A673 (cell line): Measurements from ENCODE around the gene WWTR1.

Source experiments
- EZH2 ChIP-seq: fragments of 200-600 bp; sonication (generic); IDR thresholded peaks from 2 replicates; pipeline ENCODE4 v1.6.1; 2017; ENCODE audit warnings: borderline replicate concordance, low read depth, mild to moderate bottlenecking, mixed read lengths, antibody characterized with exemption, low read length; ENCODE audit not compliant: poor library complexity, severe bottlenecking
- TF ChIP-seq, protein P1 (sequence below): fragments of 300-800, 200-600 bp; sonication (generic); conservative IDR thresholded peaks from 2 replicates; pipeline ENCODE4 v1.5.1; 2017; ENCODE audit warnings: low read depth, mild to moderate bottlenecking, antibody characterized with exemption, low read length, moderate library complexity, mixed read lengths

DNA sequence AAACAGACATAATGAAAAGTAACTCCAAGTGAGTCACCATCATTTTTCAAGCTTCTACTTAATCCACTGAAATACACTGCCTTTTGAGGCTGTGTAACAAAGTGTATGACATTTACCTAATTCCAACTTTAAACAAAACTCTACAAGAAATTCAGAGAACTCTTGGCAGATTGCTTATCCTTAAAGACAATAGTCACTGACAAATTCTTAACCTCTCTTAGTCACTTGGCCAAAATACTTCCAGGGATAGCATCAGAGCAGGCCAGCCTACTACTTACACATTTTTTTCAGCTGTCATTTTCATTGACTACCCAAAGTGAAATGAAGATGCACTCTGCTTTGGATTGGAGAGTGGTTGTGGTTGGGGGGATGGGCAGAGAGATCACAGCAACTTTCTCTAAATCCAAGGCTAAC lies 3.6 kb downstream of the WWTR1 start:
- TF ChIP-seq, protein P1, sequence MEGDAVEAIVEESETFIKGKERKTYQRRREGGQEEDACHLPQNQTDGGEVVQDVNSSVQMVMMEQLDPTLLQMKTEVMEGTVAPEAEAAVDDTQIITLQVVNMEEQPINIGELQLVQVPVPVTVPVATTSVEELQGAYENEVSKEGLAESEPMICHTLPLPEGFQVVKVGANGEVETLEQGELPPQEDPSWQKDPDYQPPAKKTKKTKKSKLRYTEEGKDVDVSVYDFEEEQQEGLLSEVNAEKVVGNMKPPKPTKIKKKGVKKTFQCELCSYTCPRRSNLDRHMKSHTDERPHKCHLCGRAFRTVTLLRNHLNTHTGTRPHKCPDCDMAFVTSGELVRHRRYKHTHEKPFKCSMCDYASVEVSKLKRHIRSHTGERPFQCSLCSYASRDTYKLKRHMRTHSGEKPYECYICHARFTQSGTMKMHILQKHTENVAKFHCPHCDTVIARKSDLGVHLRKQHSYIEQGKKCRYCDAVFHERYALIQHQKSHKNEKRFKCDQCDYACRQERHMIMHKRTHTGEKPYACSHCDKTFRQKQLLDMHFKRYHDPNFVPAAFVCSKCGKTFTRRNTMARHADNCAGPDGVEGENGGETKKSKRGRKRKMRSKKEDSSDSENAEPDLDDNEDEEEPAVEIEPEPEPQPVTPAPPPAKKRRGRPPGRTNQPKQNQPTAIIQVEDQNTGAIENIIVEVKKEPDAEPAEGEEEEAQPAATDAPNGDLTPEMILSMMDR: no peak
- TF ChIP-seq EZH2: no peak
